Activated T-cell treated with anti-CD3 and anti-CD28 coated beads for 4 hours (primary cell): Measurements from ENCODE around the gene BCLAF1.
"Not testable (repeated sequence)": the region's sequence is repeated elsewhere in the genome, so short reads cannot be mapped to it uniquely, and the experiment has no call there.

ENCODE experiments used
- DNase-seq: peaks from one replicate; pipeline ENCODE4 v3.0.0-alpha.2; 2020

BCLAF1 gene

GRCh38 chr6:136236466-136237293, 53.0 kb downstream of the BCLAF1 start:
- DNase-seq, result no peak

- DNase-seq, result no peak
Measured at GRCh38 chr6:136235233-136235564, 54.4 kb downstream of the BCLAF1 start.

- no peak for DNase-seq
Measured at GRCh38 chr6:136232701-136233100, 56.9 kb downstream of the BCLAF1 start.

DNA sequence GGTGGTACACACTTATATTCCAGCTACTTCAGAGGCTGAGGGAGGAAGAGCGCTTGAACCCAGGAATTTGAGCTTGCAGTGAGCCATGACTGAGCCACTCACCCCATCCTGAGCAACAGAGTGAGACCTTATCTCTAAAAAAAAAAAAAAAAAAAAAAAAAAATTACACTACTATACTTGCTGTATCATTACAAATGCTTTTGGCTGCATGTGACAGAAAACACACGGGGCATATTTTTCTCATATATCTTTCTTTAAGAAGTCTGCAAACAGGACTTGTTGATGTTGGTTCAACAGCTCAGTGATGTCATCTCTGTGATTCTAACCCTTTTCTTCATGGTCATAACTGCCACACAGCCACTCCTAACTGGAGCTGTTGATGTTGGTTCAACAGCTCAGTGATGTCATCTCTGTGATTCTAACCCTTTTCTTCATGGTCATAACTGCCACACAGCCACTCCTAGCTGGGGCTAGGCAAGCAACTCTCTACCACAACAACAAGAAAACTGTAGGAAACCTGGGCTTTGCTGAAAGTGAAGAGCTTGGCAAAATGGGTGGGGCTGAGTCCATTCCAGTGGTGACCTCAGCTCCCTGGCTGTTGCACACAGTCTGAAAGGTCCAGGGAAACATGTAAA, 59.3 kb downstream of the BCLAF1 start:
- DNase-seq, result no peak

- no peak for DNase-seq
Measured at GRCh38 chr6:136228814-136229213, 60.8 kb downstream of the BCLAF1 start.

DNA sequence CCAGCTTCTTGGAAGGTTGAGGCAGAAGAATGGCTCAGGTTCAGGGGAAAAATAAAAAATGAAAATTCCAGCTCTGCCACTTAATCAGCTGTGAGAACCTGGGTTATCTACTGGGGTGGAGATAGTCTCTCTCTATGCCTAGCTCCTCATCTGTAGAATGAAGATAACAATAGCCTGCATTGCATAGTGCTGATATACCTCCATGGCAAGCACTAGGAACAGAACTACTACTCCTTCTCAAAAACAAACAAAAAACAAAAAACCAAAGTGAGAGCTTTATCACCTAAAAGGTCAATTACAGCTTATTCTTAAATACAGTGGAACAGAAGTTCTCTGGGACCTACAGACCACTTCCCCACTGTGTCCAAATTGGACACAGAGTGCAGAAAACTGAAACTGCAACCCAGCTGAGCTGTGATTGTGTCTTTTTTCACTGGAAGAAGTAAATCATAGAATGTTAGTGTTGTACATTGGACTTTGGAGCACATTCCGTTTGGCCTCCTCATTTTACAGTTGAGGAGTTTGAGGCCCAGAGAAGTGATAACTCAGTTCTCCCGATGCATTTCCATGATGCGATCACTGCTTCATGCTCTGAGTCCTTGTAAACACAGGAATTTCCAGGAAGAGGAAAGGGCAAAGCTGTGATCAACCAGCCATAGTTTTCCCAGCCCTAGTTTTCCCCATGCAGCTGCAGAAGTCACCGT, 62.8 kb downstream of the BCLAF1 start:
- no peak for DNase-seq

DNA sequence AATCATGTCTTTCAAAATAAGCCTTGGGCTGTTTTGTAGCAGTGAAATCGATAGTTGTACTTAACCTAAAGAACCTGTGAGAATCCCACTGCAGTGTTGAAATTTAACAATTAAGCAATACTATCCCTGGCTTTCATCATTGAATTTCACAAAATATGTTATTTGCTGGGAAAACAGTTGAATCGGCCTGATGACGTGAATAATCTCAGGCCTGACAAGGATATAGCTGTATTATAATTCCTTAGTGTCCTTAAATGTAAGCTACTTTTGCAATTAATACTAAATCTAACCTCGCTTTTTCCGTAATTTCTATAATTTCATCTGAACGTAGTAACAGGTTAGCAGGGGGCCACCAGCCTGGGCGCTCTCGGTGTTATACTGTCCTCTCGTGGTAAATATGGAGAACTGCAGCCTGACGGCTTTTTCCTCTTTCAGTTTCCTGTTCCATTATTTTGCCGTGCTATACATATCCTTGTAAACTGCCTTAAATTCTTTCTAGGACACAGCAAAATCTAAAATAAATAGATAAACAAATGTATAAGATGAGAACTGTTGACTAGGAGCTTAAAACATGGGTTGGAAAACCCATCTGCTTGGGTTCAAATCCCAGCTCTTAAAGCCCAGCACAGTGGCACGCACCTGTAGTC, 63.5 kb downstream of the BCLAF1 start:
- peak; percentile 49 for DNase-seq

- peak; percentile 13 for DNase-seq
Measured at GRCh38 chr6:136225496-136225895, 64.2 kb downstream of the BCLAF1 start.

DNA sequence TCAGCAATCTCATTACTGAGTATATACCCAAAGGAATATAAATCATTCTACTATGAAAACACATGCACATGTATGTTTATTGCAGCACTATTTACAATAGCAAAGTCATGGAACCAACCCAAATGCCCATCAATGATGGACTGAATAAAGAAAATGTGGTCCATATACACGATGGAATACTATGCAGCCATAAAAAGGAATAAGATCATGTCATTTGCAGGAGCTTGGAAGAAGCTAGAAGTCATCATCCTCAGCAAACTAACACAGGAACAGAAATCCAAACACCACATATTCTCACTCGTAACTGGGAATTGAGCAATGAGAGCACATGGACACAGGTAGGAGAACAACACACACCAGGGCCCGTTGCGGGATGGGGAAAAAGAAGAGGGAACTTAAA, 64.7 kb downstream of the BCLAF1 start:
- DNase-seq, result not testable (repeated sequence)

- DNase-seq, result no peak
Measured at GRCh38 chr6:136216503-136217401, 72.9 kb downstream of the BCLAF1 start.

DNA sequence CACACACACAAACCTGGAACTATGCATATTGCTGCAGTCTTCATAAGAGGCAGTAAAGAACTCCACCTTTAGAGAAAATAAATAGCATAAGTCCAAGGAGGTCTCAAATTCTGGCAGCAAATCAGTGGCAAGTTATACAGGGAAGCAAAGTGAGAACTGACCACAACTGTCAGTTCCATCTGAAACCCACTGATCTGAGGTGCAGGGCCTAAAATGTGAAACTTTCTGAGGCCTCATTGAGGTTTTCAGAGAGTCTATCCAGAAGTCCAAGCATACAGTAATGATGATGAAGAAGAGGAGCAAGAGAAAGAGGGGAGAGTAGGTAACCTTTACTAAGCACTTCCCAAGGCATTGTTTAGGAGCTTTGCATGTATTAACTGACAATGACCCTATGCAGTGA, 75.8 kb downstream of the BCLAF1 start:
- no peak for DNase-seq

DNA sequence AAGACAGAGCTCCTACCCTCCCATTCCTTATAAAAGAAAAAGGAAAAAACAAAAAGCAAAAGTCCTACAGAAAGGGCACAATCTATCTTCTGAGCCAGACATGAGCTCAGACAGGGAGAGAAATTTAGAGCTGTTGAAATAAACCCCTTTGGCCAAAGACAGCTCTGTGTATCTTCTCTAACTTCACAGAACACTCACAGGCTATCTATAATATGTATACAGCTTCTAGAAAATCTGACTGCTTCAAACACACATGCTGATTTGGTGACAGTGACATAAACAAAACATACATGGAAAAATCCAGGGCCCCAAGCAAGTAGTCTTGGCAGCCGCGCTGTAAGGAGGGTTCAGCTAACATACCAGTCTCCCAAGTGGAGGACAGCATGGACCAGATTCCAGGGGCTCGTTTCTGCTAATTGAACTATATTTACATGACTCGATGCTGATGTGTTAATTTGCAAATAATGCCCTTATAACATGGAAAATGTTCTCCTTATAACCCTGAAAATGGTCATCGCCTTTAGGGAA, 76.6 kb downstream of the BCLAF1 start:
- DNase-seq, result no peak

DNA sequence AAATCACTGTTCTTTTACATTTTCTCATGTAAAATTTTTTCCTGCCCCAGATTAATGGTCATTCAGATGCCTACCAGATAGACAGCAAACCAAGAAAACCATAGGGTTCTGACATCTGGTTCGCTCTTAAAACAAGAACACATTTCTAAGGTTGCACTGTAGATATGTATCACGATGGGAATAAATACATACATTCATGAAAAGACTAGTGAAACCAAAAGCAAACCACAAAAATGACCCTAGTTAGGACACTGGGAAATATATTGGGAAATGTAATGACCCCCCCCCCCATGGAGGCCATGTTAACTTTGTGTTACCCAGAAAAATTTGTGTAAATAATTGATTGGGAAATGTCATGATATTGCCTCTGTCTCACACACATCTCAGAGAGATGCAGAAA, 77.0 kb downstream of the BCLAF1 start:
- DNase-seq, result no peak

DNA sequence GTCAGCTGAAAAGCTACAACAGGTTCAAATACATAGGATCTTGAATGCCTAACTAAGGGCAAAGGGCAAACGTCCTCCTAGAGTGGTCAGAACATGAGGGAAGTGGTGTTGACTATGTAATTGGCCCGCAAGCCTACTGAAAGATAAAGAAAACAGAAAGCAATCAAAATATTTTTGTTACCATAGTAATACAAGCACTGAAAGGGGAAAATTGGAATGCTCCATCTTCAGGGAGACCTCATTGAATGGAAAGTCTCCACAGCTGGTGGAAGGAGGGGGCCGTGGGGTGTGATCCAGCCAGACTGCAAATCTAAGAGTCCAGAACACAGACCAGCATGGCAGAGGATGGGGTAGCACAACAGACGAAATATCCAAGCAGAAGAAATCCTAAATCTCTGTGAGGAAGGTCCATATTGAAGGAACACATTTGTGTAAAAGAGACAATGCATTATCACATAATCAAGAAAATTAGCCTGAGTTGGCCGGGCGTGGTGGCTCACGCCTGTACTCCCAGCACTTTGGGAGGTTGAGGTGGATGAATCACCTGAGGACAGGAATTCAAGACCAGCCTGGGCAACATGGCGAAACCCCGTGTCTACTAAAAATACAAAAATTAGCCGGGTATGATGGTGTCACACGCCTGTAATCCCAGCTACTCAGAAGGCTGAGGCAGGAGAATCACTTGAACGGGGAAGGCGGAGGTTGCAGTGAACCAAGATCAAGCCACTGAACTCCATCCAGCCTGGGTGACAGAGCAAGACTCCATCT, 79.1 kb downstream of the BCLAF1 start:
- no peak for DNase-seq

DNA sequence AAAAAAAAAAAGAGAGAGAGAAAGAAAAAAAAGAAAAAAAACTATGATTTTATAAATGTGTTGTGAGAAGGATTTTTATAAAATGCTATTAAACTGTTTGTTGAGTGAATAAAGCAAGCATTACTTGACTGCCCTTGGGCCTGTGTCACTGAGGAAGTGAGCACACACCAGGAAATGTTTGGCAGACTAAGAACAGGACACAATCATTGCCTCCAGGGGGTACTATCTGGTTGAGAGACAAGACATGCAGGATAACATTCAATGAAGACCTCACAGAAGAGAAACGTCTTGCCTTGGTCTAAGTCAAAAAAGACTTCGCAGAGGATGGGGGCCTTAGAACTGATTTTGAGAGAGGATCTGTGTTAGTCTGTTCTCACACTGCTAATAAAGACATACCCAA, 80.2 kb downstream of the BCLAF1 start:
- no peak for DNase-seq

GRCh38 chr6:136208783-136209182, 80.9 kb downstream of the BCLAF1 start:
- DNase-seq, result no peak
